ENCODE data around the gene PATL2.
"Not testable (repeated sequence)": the region's sequence is repeated elsewhere in the genome, so short reads cannot be mapped to it uniquely, and the experiment has no call there.

PATL2 gene

DNA sequence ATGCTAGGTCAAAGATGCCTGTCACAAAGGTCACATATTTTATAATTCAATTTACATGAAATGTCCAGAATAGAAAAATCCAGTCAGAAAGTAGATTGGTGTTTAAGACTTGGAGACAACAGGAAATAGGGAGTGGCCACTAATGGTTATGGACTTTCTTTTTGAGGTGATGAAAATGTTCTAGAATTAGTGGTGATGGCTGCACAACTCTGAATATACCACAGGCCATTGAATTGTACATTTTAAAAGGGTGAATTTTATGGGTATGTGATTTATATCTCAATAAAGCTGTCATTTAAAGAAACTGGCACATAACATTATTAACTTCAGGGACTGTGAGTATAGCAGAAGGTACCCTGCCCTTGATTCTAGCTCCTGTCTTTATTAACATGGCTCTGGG is 63.5 kb downstream of the PATL2 start:
- TF ChIP-seq, protein P1, sequence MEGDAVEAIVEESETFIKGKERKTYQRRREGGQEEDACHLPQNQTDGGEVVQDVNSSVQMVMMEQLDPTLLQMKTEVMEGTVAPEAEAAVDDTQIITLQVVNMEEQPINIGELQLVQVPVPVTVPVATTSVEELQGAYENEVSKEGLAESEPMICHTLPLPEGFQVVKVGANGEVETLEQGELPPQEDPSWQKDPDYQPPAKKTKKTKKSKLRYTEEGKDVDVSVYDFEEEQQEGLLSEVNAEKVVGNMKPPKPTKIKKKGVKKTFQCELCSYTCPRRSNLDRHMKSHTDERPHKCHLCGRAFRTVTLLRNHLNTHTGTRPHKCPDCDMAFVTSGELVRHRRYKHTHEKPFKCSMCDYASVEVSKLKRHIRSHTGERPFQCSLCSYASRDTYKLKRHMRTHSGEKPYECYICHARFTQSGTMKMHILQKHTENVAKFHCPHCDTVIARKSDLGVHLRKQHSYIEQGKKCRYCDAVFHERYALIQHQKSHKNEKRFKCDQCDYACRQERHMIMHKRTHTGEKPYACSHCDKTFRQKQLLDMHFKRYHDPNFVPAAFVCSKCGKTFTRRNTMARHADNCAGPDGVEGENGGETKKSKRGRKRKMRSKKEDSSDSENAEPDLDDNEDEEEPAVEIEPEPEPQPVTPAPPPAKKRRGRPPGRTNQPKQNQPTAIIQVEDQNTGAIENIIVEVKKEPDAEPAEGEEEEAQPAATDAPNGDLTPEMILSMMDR (IDR thresholded peaks at IDR 0.05; ENCODE audit: borderline replicate concordance, insufficient read depth, low read depth, low read length) = no peak
- H3K4me3 ChIP-seq (ENCODE audit: low read depth, low read length) = no peak overlapping the region

GRCh38 chr15:44647036-44647435 is 64.1 kb downstream of the PATL2 start:
- TF ChIP-seq, protein P1 (IDR thresholded peaks at IDR 0.05; ENCODE audit: borderline replicate concordance, insufficient read depth, low read depth, low read length) = no peak
- H3K4me3 ChIP-seq (ENCODE audit: low read depth, low read length) = no peak overlapping the region

- TF ChIP-seq, protein P1 (IDR thresholded peaks at IDR 0.05; ENCODE audit: borderline replicate concordance, insufficient read depth, low read depth, low read length) = no peak
- no peak overlapping the region for H3K4me3 ChIP-seq (ENCODE audit: low read depth, low read length)
Measured at GRCh38 chr15:44646460-44646859, 64.7 kb downstream of the PATL2 start.

GRCh38 chr15:44641651-44642050 is 69.5 kb downstream of the PATL2 start:
- H3K4me3 ChIP-seq (ENCODE audit: low read depth, low read length) = no peak overlapping the region
- TF ChIP-seq, protein P1 (IDR thresholded peaks at IDR 0.05; ENCODE audit: borderline replicate concordance, insufficient read depth, low read depth, low read length) = no peak

DNA sequence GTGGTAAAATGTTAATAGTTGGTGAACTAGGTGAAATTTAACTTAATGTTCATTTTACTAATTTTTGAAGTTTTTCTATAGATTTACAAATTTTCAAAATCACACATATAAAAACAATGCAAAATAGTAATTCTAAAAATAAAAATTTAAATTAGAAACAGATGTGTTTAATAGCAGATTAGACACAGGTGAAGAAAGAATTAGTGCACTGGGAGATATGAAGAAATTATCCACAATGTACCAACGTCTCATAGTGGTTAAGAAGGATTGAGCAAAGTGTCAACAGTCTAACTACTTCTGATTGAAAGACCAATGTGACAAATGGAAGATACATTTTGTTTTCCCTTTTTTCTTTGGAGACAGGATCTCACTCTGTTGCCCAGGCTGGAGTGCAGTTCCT is 74.1 kb downstream of the PATL2 start:
- no peak overlapping the region for H3K4me3 ChIP-seq (ENCODE audit: low read depth, low read length)
- TF ChIP-seq, protein P1 (IDR thresholded peaks at IDR 0.05; ENCODE audit: borderline replicate concordance, insufficient read depth, low read depth, low read length) = no peak

DNA sequence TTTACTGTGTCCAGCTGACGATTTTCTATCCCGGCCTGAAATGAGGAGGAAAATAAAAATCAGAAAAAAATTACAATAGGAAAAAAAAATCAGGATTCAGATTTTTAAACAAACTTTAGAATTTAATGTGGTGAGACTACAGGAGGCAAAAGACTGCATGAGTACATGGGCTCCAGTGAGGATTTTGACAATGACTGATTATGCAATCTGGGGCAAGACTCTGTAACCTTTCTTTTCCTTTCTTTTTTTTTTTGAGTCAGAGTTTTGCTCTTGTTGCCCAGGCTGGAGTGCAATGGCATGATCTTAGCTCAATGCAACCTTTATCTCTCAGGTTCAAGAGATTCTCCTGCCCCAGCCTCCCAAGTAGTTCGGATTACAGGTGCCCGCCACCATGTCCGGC is 77.5 kb downstream of the PATL2 start:
- H3K4me3 ChIP-seq (ENCODE audit: low read depth, low read length) = no peak overlapping the region
- TF ChIP-seq, protein P1 (IDR thresholded peaks at IDR 0.05; ENCODE audit: borderline replicate concordance, insufficient read depth, low read depth, low read length) = no peak

DNA sequence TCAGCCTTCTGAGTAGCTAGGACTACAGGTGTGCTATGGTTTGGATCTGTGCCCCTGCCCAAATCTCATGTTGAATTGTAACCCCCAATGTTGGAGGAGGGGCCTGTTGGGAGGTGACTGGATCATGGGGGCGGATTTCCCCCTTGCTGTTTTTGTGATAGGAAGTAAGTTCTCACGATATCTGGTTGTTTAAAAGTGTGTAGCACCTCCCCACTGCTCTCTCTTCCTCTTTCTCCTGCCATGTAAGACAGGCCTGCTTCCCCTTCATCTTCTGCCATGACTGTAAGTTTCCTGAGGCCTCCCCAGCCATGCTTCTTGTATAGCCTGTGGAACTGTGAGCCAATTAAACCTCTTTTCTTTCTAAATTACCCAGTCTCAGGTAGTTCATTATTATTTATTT is 85.8 kb downstream of the PATL2 start:
- not testable (repeated sequence) for H3K4me3 ChIP-seq (ENCODE audit: low read depth, low read length)

DNA sequence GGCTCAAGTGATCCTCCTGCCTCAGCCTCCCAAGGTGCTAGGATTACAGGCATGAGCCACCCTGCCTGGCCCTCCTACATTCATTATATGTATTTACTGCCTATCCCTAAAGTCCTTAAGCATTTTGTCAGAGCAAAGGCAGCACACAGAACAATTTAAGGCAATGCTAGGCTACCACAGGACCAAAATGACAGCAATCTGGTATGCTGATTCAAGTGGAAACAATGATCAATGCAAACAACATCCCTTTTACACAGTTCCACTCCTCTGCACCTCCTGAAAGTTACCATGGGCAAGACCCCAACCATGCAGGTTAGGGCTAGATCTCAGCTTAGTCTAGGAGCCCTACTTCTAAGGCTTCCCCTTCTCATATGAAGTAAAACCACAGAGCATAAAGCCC is 87.9 kb downstream of the PATL2 start:
- no peak overlapping the region for H3K4me3 ChIP-seq (ENCODE audit: low read depth, low read length)
- TF ChIP-seq, protein P1 (IDR thresholded peaks at IDR 0.05; ENCODE audit: borderline replicate concordance, insufficient read depth, low read depth, low read length) = no peak
